ENCODE results near the gene FOLR2.
"Not testable (repeated sequence)": the region's sequence is repeated elsewhere in the genome, so short reads cannot be mapped to it uniquely, and the experiment has no call there.

The FOLR2 gene

DNA sequence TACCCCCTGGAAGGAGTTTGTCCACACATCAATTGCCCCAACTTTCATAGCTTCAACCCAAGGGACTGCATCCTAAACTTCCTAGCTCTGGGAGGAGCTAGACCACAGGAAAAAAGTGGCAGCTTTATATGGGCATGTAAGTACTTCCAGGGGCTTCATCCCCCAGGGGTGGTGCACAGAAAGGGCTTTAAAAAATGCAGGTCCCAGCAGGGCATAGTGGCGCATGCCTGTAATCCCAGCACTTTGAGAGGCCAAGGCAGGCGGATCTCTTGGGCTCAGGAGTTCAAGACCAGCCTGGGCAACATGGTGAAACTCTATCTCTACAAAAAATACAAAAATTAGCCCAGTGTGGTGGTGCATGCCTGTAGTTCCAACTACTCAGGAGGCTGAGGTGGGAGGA, 9.8 kb upstream of the FOLR2 start:
- not testable (repeated sequence) for DNase-seq (ENCODE audit: low spot score)

- no peak for DNase-seq (ENCODE audit: low spot score)
Measured at GRCh38 chr11:72208281-72208680, 8.3 kb upstream of the FOLR2 start.

DNA sequence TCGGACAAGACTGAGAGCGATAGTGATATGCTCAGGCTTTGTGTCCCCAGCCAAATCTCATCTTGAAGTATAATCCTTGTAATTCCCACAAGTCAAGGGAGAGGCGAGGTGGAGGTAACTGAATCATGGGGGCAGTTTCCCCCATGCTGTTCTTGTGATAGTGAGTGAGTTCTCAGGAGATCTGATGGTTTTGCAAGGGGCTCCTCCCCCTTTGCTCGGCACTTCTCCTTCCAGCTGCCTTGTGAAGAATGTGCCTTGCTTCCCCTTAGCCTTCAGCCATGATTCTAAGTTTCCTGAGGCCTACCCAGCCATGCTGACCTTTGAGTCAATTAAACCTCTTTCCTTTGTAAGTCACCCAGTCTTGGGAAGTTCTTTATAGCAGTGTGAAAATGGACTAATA, 7.5 kb upstream of the FOLR2 start:
- no peak for DNase-seq (ENCODE audit: low spot score)

GRCh38 chr11:72217841-72218240, 1.2 kb downstream of the FOLR2 start:
- no peak for DNase-seq (ENCODE audit: low spot score)

GRCh38 chr11:72218251-72218745, 1.7 kb downstream of the FOLR2 start:
- DNase-seq (ENCODE audit: low spot score), result no peak

DNA sequence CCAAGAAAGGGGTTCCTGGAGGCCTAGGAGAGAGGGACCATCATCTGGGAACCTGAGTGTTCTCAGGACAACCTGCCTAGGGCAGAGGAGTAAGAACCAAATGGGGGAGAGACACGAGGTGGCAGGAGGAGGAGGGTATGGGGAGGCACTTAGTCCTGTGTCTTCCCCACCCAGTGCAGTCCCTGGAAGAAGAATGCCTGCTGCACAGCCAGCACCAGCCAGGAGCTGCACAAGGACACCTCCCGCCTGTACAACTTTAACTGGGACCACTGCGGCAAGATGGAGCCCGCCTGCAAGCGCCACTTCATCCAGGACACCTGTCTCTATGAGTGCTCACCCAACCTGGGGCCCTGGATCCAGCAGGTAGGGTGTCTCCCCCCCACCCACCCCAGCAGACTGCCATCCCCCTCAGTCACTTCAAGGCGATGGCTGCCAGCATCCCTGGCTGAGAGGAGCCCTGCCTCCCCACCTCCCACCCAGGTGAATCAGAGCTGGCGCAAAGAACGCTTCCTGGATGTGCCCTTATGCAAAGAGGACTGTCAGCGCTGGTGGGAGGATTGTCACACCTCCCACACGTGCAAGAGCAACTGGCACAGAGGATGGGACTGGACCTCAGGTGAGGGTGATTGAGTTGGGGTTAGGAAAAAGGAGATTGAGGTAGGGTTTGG, 4.2 kb downstream of the FOLR2 start:
- DNase-seq (ENCODE audit: low spot score), result no peak

GRCh38 chr11:72221386-72222075, 4.9 kb downstream of the FOLR2 start:
- DNase-seq (ENCODE audit: low spot score), result no peak

GRCh38 chr11:72222106-72222891, 5.7 kb downstream of the FOLR2 start:
- DNase-seq (ENCODE audit: low spot score), result no peak

DNA sequence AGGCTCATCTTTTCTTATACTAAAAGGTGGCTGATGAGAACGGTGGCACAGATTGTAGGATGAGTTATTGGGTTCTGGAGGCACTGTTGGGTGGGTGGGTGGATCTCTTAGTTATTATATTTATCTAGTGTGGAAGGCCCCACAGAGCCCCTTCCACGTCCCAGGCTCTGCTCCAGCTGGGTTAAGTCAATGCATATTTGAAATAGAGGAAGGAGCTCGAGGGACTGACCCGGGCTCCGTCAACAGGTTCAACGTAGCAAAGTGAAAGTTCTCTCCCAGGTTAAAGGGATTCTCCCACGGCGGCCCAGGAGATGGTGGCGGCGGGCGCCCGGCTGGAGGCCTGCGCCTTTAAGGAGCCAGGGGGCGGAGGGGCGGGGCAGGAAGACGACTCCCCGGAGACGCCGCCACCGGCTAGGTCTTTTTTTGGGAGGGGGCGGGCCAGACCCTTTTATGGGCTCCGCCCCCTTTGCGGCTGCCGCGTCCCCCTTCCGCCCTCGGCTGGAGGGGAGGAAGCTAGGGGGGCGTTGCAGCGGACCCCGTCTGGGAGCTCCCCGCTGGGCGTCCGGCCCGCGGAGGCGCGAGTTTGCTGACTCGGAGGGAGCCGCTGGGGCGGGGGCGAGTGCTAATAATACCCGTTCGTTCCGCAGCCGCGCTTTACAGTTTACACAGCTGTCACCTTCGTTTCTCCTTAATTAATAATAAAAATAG, 6.5 kb downstream of the FOLR2 start:
- DNase-seq (ENCODE audit: low spot score), result peak; percentile 68

- no peak for DNase-seq (ENCODE audit: low spot score)
Measured at GRCh38 chr11:72223615-72224563, 7.3 kb downstream of the FOLR2 start.

DNA sequence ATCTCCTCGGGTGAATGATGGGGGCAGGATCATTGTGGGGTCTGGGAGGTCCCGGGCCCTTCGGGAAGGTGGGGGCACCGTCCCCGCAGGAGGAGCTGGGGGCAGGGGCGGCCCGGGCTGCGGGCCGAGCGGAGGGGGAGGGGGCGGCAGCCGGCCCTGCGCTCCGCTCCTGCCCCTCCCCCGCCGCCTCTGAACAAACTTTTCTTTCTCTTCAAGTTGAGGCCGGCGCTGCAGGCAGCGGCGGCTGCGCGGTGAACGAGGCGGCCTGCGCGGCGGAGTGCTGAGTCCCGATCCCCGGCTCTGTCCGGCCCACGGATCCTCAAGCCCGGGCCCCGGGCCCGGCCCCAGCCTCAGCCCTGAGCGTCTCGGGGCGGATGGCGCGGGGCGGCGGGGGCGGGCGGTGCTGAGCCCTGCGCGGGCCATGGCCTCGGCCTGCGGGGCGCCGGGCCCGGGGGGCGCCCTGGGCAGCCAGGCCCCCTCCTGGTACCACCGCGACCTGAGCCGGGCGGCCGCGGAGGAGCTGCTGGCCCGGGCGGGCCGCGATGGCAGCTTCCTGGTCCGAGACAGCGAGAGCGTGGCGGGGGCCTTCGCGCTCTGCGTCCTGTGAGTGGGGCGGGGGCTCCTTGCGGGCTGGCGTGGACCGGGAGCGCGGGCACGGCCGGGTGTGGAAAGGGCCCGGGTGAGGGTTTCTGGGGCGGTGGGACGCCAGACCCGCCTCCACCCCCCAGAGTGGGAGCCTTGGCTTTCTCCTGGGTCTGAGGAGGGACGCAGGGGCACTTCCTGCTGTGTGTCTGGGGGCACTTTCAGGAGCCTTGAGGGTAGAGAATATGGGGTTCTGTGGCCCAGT, 8.2 kb downstream of the FOLR2 start, which contains the start of gene INPPL1:
Gene INPPL1 (plus strand): TSS at position 204 of the 847 bp plus-strand sequence. CDS start 218 bp downstream, at position 422.
- no peak for DNase-seq (ENCODE audit: low spot score)

DNA sequence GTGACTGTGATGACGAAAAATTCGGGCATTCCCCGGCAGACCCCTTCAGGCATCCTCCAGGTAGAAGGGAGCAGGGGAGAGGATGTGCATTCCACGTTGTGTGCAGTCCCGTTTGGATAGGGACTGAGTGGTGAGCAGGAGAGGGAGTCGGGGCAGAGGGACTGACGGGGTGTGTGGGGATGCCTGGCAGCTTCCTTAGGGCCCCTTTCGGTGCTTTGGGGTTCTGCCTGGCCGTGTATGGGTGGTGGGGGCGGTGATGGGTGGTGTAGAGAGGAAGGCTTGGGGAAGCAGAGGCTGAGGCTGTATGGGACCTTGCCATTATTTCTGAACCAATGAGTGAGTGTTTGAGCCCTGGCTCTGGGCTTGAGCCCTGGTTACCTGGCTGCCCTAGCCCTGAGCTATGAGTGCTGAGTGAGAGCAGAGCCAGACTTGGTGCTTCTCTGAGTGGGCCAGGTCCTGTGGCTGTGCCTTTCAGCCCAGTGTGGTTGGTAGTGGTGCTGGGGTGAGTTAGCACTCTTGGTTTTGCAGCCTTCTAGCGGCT, 8.9 kb downstream of the FOLR2 start:
- DNase-seq (ENCODE audit: low spot score), result no peak

DNA sequence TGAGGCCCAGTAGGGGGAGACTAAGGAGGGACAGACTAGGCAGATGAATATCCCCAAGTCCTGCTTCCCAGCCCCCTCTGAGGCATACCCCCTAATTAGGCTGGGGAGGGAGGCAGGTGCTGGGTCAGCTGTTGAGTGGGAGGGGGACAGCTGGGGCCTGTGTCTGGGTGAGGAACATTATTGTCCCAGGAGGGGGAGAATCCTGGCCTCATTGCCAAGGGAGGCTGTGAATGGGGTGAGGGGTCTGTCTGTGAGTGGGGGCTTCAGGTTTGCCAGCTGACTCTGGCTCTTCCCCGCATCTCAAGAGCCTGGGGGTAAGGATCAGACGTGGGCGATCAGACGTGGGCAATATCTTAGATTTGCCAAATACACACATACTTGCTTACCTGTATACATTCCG, 10.1 kb downstream of the FOLR2 start:
- no peak for DNase-seq (ENCODE audit: low spot score)

- DNase-seq (ENCODE audit: low spot score), result peak; percentile 0
Measured at GRCh38 chr11:72227316-72228228, 11.0 kb downstream of the FOLR2 start.

DNA sequence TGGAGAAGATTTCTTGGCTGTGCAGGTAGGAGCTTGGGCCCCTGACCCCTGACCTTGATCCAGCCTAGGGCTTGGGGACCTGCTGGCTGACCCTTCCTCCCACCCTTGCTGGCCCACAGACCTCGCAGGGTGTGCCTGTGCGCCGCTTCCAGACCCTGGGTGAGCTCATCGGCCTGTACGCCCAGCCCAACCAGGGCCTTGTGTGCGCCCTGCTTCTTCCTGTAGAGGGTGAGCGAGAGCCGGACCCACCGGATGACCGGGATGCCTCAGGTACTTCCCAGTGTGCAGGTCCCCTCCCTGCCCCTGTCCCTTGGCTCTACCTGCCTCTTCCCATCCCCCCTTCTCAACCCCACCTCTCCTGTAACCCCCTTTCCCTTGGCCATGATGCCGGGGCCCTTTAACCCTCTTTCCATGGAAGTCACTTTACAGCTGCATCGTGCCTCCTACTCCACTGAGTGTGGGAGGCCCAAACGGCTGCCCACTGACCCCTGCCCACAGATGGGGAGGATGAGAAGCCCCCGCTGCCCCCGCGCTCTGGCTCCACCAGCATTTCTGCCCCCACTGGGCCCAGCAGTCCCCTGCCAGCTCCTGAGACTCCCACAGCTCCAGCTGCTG, 11.7 kb downstream of the FOLR2 start:
- no peak for DNase-seq (ENCODE audit: low spot score)

GRCh38 chr11:72228844-72229231, 12.2 kb downstream of the FOLR2 start:
- no peak for DNase-seq (ENCODE audit: low spot score)

DNA sequence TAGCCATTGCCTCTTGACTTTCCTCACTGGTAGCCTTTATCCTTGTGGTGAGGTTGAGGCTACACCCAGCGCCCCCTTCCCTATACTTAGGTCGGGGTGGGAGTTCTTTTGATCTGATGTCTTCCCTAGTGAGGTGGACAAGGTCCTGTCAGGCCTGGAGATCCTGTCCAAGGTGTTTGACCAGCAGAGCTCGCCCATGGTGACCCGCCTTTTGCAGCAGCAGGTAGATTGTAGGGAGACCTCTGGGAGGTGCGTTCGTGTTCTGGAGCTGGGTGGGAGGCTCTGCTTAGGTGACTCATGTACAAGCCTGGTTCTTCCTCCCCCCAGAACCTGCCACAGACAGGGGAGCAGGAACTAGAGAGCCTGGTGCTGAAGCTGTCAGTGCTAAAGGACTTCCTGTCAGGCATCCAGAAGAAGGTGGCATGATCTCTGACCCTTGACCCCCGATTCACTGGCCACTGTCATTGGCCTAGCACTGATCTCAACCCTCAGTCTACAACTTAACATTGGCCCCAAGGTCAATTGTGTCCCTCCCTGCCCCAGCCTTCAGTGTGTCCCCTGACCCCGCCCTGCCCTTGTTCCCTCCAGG, 12.8 kb downstream of the FOLR2 start:
- peak; percentile 0 for DNase-seq (ENCODE audit: low spot score)

Data from HuH-7 (cell line).